GM12873 (cell line): ENCODE data around the gene SMIM38.

Experiments used
- TF ChIP-seq, protein P1 (sequence below): IDR thresholded peaks from 2 replicates; pipeline ENCODE4 v1.5.1; 2012; ENCODE audit warnings: low read depth, mild to moderate bottlenecking, moderate library complexity, low read length, control low read depth; ENCODE audit not compliant: insufficient read depth; ENCODE audit errors: missing control alignments

SMIM38 gene

DNA sequence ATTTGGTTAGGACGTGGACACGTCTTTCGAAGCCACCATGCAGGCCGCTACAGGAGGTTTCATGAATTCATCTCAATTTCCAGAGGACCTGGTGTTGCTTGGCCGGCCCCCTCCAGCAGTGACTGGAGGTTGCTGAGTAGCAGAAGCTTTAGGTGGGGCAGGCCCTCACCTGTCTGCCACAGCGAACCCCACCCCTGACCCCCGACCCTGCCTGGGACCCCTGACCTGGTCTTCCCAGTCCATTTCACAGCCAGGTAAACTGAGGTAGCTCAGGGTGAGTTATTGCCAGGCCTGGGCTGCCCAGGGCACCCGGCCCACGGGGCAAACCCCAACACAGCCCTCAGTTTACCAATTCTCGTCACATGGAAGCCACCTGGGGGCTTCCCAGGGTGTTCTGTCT is 39.1 kb upstream of the SMIM38 start:
- TF ChIP-seq, protein P1, sequence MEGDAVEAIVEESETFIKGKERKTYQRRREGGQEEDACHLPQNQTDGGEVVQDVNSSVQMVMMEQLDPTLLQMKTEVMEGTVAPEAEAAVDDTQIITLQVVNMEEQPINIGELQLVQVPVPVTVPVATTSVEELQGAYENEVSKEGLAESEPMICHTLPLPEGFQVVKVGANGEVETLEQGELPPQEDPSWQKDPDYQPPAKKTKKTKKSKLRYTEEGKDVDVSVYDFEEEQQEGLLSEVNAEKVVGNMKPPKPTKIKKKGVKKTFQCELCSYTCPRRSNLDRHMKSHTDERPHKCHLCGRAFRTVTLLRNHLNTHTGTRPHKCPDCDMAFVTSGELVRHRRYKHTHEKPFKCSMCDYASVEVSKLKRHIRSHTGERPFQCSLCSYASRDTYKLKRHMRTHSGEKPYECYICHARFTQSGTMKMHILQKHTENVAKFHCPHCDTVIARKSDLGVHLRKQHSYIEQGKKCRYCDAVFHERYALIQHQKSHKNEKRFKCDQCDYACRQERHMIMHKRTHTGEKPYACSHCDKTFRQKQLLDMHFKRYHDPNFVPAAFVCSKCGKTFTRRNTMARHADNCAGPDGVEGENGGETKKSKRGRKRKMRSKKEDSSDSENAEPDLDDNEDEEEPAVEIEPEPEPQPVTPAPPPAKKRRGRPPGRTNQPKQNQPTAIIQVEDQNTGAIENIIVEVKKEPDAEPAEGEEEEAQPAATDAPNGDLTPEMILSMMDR = no peak

DNA sequence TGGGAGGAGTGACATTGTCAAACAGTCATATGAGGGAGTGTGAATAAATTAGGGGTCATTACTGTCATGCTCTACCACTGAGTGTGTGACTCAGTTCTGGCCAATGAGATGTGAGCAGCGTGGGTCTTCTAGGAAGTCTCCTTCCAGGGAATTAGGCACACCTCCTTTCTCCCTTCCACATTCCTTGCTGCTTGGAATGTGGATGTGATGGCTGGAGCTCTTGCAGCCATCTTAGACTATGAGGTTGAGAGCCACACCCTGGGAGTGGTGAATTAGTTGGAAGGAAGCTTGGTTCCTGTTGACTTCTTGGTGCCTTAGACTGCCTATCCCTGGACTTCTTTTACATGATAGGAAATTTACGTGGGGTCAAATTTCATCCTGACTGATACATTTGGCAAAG is 36.5 kb upstream of the SMIM38 start:
- TF ChIP-seq, protein P1 = no peak

GRCh38 chr11:69120096-69120875 is 35.4 kb upstream of the SMIM38 start:
- TF ChIP-seq, protein P1 = no peak

GRCh38 chr11:69121021-69121420 is 34.7 kb upstream of the SMIM38 start:
- TF ChIP-seq, protein P1 = no peak

DNA sequence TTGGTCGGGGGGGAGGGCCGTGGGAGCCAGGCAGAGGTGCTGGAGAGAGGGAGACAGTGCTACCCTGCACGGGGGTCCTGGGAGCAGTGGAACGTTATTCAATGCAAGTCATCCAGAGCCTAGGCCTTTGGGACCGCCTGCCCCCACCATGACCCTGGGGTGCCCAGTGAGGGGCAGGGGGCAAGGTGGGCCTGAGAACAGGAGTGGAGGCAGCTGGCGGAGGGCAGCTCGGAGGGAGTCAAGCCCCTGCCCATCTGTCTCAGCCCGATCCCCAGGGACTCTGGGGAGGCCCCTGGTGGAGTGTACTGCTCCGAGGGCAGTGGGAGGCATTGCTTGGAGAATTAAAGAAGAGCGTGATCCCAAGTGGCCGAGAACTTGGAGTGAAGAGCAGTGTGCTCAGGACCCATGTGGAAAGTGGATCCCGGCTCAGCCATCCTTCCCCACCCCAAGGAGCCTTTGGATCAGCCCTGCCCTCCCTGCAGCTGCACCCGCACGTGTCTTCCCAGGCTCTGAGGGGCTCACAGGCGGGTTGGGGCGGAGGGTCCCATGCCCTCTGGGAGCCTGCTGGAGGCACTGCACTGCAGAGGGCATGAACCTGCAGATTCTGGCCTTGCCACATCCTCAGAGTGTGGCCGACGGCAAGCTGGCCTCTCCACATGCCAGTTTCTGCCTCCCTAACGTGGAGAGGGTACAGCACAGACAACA is 34.0 kb upstream of the SMIM38 start:
- TF ChIP-seq, protein P1 = no peak

DNA sequence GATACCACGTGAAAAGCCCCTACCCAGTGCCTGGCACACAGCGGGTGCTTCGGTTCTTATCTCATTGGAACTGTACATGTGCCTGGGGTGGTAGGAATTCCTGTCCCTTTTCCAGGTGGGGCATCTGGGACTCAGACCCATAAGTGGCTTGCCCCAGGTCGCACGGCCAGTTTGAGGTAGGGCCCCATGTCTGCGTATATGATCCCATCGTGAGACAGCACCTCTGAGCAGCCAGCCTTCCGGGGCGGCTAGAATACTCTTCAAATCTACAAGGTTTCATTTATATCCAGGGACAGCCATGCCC is 33.5 kb upstream of the SMIM38 start:
- TF ChIP-seq, protein P1 = no peak

- TF ChIP-seq, protein P1 = no peak
These were observed 32.9 kb upstream of the SMIM38 start for GRCh38 chr11:69122630-69123431.
